ENCODE data around the gene PPT2.
"Not testable (repeated sequence)": the region's sequence is repeated elsewhere in the genome, so short reads cannot be mapped to it uniquely, and the experiment has no call there.

The PPT2 gene

GRCh38 chr6:32127409-32127716, 26.6 kb upstream of the PPT2 start:
- no peak for DNase-seq (ENCODE audit: low read depth in 3 of 3)

- DNase-seq (ENCODE audit: low read depth in 3 of 3): peak; percentile 79 to 96 (median 90)
Measured at GRCh38 chr6:32127717-32128592, 26.0 kb upstream of the PPT2 start, which contains the start of gene ATF6B. TSS of gene ATF6B (minus strand) at chr6:32128246. CDS start at chr6:32128207, 39 bp downstream.

- no peak for DNase-seq (ENCODE audit: low read depth in 3 of 3)
Measured at GRCh38 chr6:32128751-32129296, 25.1 kb upstream of the PPT2 start.

- no peak for DNase-seq (ENCODE audit: low read depth in 3 of 3)
Measured at GRCh38 chr6:32129297-32130088, 24.4 kb upstream of the PPT2 start.

- no peak for DNase-seq (ENCODE audit: low read depth in 3 of 3)
Measured at GRCh38 chr6:32131439-32131948, 22.4 kb upstream of the PPT2 start.

- DNase-seq (ENCODE audit: low read depth in 3 of 3): no peak
Measured at GRCh38 chr6:32132110-32132509, 21.8 kb upstream of the PPT2 start.

GRCh38 chr6:32133786-32134185, 20.2 kb upstream of the PPT2 start:
- no peak for DNase-seq (ENCODE audit: low read depth in 3 of 3)

- DNase-seq (ENCODE audit: low read depth in 3 of 3): no peak
Measured at GRCh38 chr6:32137454-32137853, 16.5 kb upstream of the PPT2 start.

GRCh38 chr6:32139590-32139989, 14.4 kb upstream of the PPT2 start:
- DNase-seq (ENCODE audit: low read depth in 3 of 3): no peak

GRCh38 chr6:32140420-32141046, 13.4 kb upstream of the PPT2 start:
- no peak for DNase-seq (ENCODE audit: low read depth in 3 of 3)

GRCh38 chr6:32144238-32144637, 9.7 kb upstream of the PPT2 start:
- not testable (repeated sequence) for DNase-seq (ENCODE audit: low read depth in 3 of 3)

- no peak for DNase-seq (ENCODE audit: low read depth in 3 of 3)
Measured at GRCh38 chr6:32146287-32146686, 7.7 kb upstream of the PPT2 start.

GRCh38 chr6:32146687-32147086, 7.3 kb upstream of the PPT2 start:
- no peak for DNase-seq (ENCODE audit: low read depth in 3 of 3)

GRCh38 chr6:32147401-32148132, 6.4 kb upstream of the PPT2 start:
- no peak for DNase-seq (ENCODE audit: low read depth in 3 of 3)

GRCh38 chr6:32148289-32149091, 5.5 kb upstream of the PPT2 start:
- DNase-seq (ENCODE audit: low read depth in 3 of 3): peak; percentile 34 to 60 (median 46)

GRCh38 chr6:32149092-32149755, 4.7 kb upstream of the PPT2 start:
- DNase-seq (ENCODE audit: low read depth in 3 of 3): no peak

- DNase-seq (ENCODE audit: low read depth in 3 of 3): no peak
Measured at GRCh38 chr6:32149932-32150870, 3.7 kb upstream of the PPT2 start.

- DNase-seq (ENCODE audit: low read depth in 3 of 3): no peak
Measured at GRCh38 chr6:32151181-32151862, 2.6 kb upstream of the PPT2 start.

Measured in stimulated activated CD4-positive, alpha-beta T cell treated with anti-CD3 and anti-CD28 coated beads, TNF-alpha, amount 100 ng/mL, for 4 hours (primary cell).